Measurements from ENCODE around the gene ARSB.

ARSB gene

GRCh38 chr5:78810098-78810920 is 174.8 kb downstream of the ARSB start:
- CTCF ChIA-PET, result interaction anchor here (1.1 to 1.3 kb wide), 2 partner anchors 89 to 273 kb away, joined by 3 read pairs; no protein-coding TSS in a partner anchor
- no peak for DNase-seq (ENCODE audit: low read depth, low spot score)
- no peak for TF ChIP-seq CTCF (IDR thresholded peaks at IDR 0.05; ENCODE audit: insufficient read depth, low read length, missing control alignments)
- no peak overlapping the region for H3K4me3 ChIP-seq (ENCODE audit: low read depth, low read length)
- POLR2A ChIA-PET, result no interaction called here

GRCh38 chr5:78809444-78809843 is 175.7 kb downstream of the ARSB start:
- POLR2A ChIA-PET, result no interaction called here
- DNase-seq (ENCODE audit: low read depth, low spot score), result no peak
- no peak overlapping the region for H3K4me3 ChIP-seq (ENCODE audit: low read depth, low read length)
- CTCF ChIA-PET, result interaction anchor here (1.1 to 1.3 kb wide), 2 partner anchors 90 to 272 kb away, joined by 3 read pairs; no protein-coding TSS in a partner anchor
- TF ChIP-seq CTCF (IDR thresholded peaks at IDR 0.05; ENCODE audit: insufficient read depth, low read length, missing control alignments), result no peak

DNA sequence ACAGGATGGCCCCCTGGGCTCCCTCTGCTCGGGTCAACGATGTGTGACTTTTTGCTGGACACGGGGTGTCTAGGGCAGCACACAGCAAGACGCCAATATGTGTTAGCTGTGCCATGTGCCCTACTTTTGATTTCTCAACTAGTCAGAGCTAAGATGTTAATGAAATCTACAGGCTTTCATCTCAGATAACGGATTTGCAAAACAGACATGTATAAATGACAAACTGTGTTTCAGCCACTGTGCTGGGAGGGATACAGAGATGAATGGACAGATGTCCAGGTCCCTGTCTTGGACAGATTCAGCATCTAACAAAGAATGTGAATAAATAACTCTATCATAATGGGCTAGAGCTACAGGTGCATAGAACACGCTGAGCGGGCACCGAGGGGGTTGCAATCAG is 176.3 kb downstream of the ARSB start:
- TF ChIP-seq CTCF (IDR thresholded peaks at IDR 0.05; ENCODE audit: insufficient read depth, low read length, missing control alignments), result no peak
- CTCF ChIA-PET, result interaction anchor here (0.9 kb wide), 1 partner anchor 76 kb away, joined by 3 read pairs; no protein-coding TSS in a partner anchor

GRCh38 chr5:78808380-78808779 is 176.7 kb downstream of the ARSB start:
- ChIA-PET CTCF (interaction anchor here (0.9 kb wide), 1 partner anchor 77 kb away, joined by 3 read pairs; no protein-coding TSS in a partner anchor), POLR2A (no interaction called here)
- no peak for TF ChIP-seq CTCF (IDR thresholded peaks at IDR 0.05; ENCODE audit: insufficient read depth, low read length, missing control alignments)
- DNase-seq (ENCODE audit: low read depth, low spot score), result no peak
- H3K4me3 ChIP-seq (ENCODE audit: low read depth, low read length), result no peak overlapping the region

More for the DNA sequence above, 176.3 kb downstream of the ARSB start:
- no peak overlapping the region for H3K4me3 ChIP-seq (ENCODE audit: low read depth, low read length)
- POLR2A ChIA-PET, result no interaction called here
- no peak for DNase-seq (ENCODE audit: low read depth, low spot score)

- POLR2A ChIA-PET, result no interaction called here
- no peak for TF ChIP-seq CTCF (IDR thresholded peaks at IDR 0.05; ENCODE audit: insufficient read depth, low read length, missing control alignments)
- CTCF ChIA-PET, result interaction anchor here (0.8 to 1.1 kb wide), 2 partner anchors 18 to 74 kb away, joined by 3 to 4 read pairs; no protein-coding TSS in a partner anchor
- no peak overlapping the region for H3K4me3 ChIP-seq (ENCODE audit: low read depth, low read length)
- peak; percentile 59 for DNase-seq (ENCODE audit: low read depth, low spot score)
Observed at GRCh38 chr5:78806544-78806943, 178.6 kb downstream of the ARSB start.

DNA sequence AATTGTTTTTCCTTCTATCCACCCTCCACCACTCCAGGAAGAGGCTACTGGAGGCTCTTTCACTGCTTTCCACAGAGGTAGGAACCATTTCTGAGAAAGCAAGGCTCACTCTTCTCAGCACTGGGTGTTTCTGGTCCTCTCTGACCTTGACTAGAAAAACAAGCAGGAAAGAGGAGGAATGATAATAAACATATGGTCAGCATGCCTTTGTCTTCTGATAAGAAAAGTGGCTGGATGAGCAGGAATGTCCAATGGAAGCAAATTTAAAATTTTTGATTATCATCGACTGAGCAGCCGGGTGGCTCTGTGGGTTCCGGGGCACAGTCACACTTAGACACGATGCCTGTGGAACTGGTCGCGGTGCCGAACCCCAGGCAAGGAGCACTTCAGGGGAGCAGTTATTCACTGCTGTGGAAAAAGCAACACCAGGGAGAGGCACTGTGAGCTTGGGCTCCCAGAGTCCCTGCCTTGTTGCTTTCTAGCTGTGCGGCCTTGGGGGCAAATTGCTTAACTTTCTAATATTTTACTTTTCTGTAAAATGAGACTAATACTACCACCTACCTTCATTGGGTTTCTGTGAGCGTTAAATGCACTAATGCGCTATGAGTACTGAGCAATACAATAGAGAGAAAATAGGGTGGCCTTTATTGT is 179.5 kb downstream of the ARSB start:
- ChIA-PET POLR2A (no interaction called here), CTCF (interaction anchor here (1.6 kb wide), 1 partner anchor 82 kb away, joined by 4 read pairs; no protein-coding TSS in a partner anchor)
- H3K4me3 ChIP-seq (ENCODE audit: low read depth, low read length), result no peak overlapping the region
- DNase-seq (ENCODE audit: low read depth, low spot score), result no peak
- no peak for TF ChIP-seq CTCF (IDR thresholded peaks at IDR 0.05; ENCODE audit: insufficient read depth, low read length, missing control alignments)

All from AG04449 (cell line).